HepG2 (cell line): ENCODE results near the gene GMPPA.

ENCODE experiments used
- FOXJ3 ChIP-seq: sonication (generic); formaldehyde crosslinking; IDR thresholded peaks from 2 replicates; pipeline ENCODE4 v1.4.0; 2020; ENCODE audit warnings: missing genetic modification reagents, mild to moderate bottlenecking, borderline replicate concordance
- GABPA ChIP-seq, 2 experiments: IDR thresholded peaks; 2 replicates each; pipeline ENCODE4 v1.6.1; 2011 to 2016; ENCODE audit warnings: low read depth in 2 of 2, low read length in 1 of 2, missing biosample characterization in 1 of 2, missing genetic modification characterization in 1 of 2
- POLR2AphosphoS5 ChIP-seq: IDR thresholded peaks from 2 replicates; pipeline ENCODE4 v1.6.1; 2012; ENCODE audit warnings: low read depth, low read length
- RAD21 ChIP-seq: fragments of 450-650 bp; formaldehyde crosslinking; IDR thresholded peaks from 2 replicates; pipeline ENCODE4 v1.5.0; 2020; ENCODE audit warnings: mild to moderate bottlenecking
- SRF ChIP-seq: IDR thresholded peaks from 2 replicates; pipeline ENCODE4 v1.6.1; 2011; ENCODE audit warnings: mild to moderate bottlenecking, low read depth, low read length, moderate library complexity
- ZNF609 ChIP-seq: sonication (generic); formaldehyde crosslinking; IDR thresholded peaks from 2 replicates; pipeline ENCODE4 v1.4.0; 2020; ENCODE audit warnings: mild to moderate bottlenecking, missing genetic modification reagents, borderline replicate concordance
- TF ChIP-seq, protein P1 (sequence below): sonication (generic); formaldehyde crosslinking; IDR thresholded peaks from 2 replicates; pipeline ENCODE4 v1.5.0; 2020; ENCODE audit warnings: mild to moderate bottlenecking, missing genetic modification reagents, moderate library complexity

DNA sequence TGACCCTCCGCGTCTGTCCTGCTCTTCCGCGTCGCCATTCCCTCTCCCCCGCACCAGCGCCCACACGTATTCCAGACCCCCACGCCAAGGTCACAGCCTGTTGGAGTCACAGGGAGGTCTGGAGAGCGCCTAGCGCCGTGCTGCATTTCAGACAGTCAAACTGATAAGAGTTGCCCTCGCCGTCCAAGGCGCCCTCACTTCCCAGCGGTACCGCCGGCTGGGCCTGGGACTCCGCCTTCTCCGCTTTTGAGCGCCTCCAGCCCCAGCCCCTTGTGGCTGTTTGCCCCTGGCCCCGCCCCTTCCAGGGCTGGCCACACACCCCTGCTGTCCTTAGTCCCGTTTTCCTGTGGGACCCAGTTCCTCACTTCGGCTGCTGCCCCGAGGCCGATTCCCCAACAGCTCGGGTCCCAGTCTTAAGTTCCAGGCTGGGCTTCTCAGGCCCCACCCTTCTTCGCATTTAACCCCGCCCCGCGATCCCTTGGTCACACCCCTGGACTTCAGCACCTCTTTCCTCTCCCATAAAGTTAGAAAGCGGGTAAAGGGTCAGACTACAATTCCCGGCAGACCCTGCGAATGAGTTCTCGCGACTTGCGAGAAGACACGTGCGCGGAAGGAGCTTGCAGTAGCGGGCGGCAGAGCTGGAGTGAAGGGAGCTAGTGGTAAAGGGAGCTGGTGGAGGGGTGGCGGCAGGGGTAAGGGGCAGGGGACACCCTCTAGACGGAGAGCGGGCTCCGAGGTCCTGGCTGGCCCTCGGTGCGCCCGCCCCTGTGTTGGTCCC is at the start of gene GMPPA:
- TF ChIP-seq, protein P1, sequence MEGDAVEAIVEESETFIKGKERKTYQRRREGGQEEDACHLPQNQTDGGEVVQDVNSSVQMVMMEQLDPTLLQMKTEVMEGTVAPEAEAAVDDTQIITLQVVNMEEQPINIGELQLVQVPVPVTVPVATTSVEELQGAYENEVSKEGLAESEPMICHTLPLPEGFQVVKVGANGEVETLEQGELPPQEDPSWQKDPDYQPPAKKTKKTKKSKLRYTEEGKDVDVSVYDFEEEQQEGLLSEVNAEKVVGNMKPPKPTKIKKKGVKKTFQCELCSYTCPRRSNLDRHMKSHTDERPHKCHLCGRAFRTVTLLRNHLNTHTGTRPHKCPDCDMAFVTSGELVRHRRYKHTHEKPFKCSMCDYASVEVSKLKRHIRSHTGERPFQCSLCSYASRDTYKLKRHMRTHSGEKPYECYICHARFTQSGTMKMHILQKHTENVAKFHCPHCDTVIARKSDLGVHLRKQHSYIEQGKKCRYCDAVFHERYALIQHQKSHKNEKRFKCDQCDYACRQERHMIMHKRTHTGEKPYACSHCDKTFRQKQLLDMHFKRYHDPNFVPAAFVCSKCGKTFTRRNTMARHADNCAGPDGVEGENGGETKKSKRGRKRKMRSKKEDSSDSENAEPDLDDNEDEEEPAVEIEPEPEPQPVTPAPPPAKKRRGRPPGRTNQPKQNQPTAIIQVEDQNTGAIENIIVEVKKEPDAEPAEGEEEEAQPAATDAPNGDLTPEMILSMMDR, result peak; percentile 36
- TF ChIP-seq RAD21, result no peak
- TF ChIP-seq POLR2AphosphoS5, result peak; percentile 90
- TF ChIP-seq ZNF609 (CRISPR knock-in tag), result 0 out of 2 replicates have a peak, but pooled peaks have one; percentile 31
- TF ChIP-seq FOXJ3, result no peak
- no peak for TF ChIP-seq GABPA (IDR thresholded peaks at IDR 0.05; ENCODE audit: low read depth, low read length)
- TF ChIP-seq GABPA (CRISPR knock-in tag; IDR thresholded peaks at IDR 0.05; ENCODE audit: low read depth), result peak; percentile 81
- 0 out of 2 replicates have a peak, but pooled peaks have one; percentile 45 for TF ChIP-seq SRF
